Activated naive CD4-positive, alpha-beta T cell treated with anti-CD3 and anti-CD28 coated beads, Interleukin-2, amount 50 U/mL, for 72 hours (primary cell): ENCODE results near the gene SLC25A26. TPM values are rescaled to one million over a fixed set of nuclear protein-coding genes. Genes with fewer than 3 reads are reported as not detected.
"Not testable (repeated sequence)": the region's sequence is repeated elsewhere in the genome, so short reads cannot be mapped to it uniquely, and the experiment has no call there.

Experiments
- ATAC-seq, 2 donors: fragments of 150-1000 bp; cut with Tn5 transposase; 2 replicates each; pipeline ENCODE4 v1.10.0; 2021; ENCODE audit warnings: mild to moderate bottlenecking in 2 of 2, moderate library complexity in 2 of 2
- DNase-seq, 2 donors: peaks; one replicate each; pipeline ENCODE4 v3.0.0; 2021 to 2022; ENCODE audit warnings: low spot score in 2 of 2
- H3K27ac Mint-ChIP-seq, 2 donors: one replicate each; pipeline ENCODE4 v1.8.0; 2022; ENCODE audit warnings: mild to moderate bottlenecking in 2 of 2, mixed read lengths in 2 of 2
- H3K36me3 Mint-ChIP-seq, 2 donors: one replicate each; pipeline ENCODE4 v1.8.0; 2022; ENCODE audit warnings: mixed read lengths in 2 of 2
- H3K9me3 Mint-ChIP-seq, 2 donors: one replicate each; pipeline ENCODE4 v1.8.0; 2022; ENCODE audit warnings: mixed read lengths in 2 of 2
- total RNA-seq, 2 donors: library from RNA; stranded (reverse); gene quantifications; one replicate each; pipeline ENCODE4 v1.2.3, GENCODE V29; 2022

Gene SLC25A26
- total RNA-seq, 2 donors from 2014 or later: 25.4 to 32.6 TPM

DNA sequence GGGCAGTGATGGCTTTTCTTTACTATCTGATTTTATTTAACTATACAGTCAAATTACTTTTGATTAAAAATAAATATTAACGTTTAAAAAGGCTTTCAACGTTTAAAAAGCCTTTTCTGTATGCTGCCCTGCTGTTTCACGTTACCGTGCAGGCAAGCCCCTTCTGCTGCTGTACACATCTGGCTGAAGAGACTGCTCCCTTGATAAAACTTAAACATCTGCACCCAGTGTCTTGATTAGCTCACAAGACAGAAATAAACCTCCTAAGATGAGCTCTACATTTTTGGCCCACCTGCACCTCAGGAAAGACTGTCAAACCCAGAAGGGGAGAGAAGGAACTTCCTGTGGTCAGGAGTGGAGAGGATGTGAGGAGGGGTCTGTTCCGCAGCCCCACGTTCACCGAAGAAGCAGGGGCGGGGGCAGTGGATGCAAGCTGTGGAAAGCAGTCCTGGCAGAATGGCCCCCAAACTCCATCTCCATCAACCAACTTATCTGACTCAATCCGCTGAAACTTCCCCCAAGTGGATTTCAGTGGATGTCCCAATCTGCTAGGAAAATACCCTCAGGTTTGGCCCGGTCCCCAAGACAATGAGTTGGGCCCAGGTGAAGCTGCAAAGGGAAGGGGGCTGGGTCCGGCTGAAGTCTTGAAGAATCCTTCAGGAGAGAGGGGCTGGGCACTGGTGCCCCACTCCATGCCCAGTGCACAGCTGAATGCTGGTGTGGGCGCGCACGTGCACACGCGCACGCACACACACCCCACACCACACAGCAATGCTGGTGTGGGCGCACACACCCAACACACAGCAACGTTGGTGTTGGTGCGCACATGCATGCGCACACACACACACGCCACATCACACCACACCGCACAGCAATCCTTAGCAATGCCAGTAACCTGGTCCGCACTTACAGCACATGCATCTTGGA lies 191.4 kb downstream of the SLC25A26 start:
- H3K9me3 Mint-ChIP-seq: no peaks in the 10 kb centered on the region
- ATAC-seq (no peak), DNase-seq (no peak)
- peaks cover 8 to 9% of the 10 kb centered on the region in 2 donors for H3K36me3 Mint-ChIP-seq
- peak overlapping the region in 1 of 2 donors; percentile 78 for H3K27ac Mint-ChIP-seq

DNA sequence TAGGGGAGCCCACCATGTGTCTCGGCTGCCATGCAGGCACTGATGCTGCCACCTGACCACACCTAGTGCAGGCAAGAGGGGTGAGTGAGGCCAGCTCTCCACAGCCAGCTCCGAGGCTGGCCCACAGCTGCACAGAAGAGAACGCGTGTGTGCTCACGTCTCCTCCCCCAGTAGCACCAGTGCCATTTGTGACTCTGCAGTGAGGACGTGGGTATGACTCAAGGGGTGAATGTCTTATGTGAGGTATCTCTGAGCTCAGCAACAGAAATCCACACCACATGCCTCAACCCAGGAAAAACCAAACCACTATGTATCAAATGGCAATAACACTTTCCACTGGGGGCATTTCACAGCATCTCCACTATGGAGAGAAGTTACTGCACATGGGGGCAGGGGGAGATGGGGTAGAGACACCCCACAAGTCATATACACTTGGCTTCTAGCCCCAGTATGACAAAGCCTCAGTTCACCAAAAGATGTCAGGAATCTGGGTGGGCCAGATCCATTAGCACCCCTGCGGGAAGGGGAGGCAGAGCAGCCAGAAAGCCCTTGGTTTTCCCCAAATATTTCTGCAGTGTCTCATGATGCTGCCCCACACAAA lies 192.4 kb downstream of the SLC25A26 start:
- ATAC-seq (peak; percentile 55 to 92), DNase-seq (peak in 1 of 2 donors; percentile 37)
- Mint-ChIP-seq H3K9me3 (no peaks in the 10 kb centered on the region), H3K27ac (peak overlapping the region in 1 of 2 donors; percentile 78), H3K36me3 (peaks cover 8 to 9% of the 10 kb centered on the region in 2 donors)

DNA sequence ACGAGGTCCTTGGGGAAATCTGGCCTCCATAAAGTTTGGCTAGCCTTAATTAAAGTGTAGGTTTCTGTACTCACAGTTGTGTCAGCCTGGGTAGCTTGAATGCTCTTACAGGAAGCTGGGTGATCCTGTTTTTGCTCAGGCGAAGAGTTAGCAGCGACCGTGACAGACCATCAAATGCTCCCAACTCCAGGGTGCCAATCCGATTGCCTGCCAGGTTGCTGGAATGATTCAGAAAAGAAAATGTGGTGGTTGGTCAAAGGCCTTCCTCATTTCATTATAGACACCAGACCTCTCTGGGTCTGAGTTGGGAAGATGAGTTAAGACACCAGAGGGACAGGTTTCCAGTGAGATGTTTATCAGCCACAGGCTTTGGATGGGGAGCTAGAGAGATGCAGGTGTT lies 194.0 kb downstream of the SLC25A26 start:
- ATAC-seq: no peak
- peaks cover 9 to 11% of the 10 kb centered on the region in 2 donors for H3K36me3 Mint-ChIP-seq

DNA sequence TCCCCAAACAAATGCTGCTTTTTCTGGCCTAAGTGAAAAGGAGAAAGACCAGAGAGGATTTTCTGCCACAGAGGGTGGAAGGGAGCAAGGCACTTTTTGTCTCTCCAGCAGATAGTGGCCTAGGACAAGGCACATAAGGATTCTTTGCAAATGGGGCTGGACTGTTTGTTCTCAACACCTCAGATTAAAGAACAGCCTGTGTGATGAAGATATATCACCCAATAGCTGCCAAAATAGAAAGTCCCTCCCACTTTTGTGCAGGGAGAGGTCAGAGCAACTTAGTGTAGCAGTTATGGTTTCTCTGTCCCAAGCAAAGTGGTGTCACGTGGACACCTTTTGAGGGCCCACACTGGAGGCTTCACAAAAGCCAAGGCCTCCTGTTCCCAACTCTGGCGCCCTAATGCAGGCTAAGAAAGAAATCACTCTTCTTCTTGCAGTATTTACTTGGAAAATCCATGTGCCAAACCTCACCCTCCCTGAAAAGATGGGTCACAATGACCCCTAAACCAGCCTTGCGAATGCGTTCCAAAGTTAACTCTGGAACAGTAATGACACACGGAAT lies 195.1 kb downstream of the SLC25A26 start:
- Mint-ChIP-seq H3K9me3 (peaks cover 4 to 11% of the 10 kb centered on the region in 2 donors), H3K36me3 (peaks cover 20 to 22% of the 10 kb centered on the region in 2 donors), H3K27ac (no peak overlapping the region)
- DNase-seq (no peak), ATAC-seq (no peak)

More for the DNA sequence above, 194.0 kb downstream of the SLC25A26 start:
- Mint-ChIP-seq H3K27ac (peak overlapping the region in 1 of 2 donors; percentile 53), H3K9me3 (peaks cover 0 to under 1% of the 10 kb centered on the region in 2 donors)
- DNase-seq: peak in 1 of 2 donors; percentile 16

DNA sequence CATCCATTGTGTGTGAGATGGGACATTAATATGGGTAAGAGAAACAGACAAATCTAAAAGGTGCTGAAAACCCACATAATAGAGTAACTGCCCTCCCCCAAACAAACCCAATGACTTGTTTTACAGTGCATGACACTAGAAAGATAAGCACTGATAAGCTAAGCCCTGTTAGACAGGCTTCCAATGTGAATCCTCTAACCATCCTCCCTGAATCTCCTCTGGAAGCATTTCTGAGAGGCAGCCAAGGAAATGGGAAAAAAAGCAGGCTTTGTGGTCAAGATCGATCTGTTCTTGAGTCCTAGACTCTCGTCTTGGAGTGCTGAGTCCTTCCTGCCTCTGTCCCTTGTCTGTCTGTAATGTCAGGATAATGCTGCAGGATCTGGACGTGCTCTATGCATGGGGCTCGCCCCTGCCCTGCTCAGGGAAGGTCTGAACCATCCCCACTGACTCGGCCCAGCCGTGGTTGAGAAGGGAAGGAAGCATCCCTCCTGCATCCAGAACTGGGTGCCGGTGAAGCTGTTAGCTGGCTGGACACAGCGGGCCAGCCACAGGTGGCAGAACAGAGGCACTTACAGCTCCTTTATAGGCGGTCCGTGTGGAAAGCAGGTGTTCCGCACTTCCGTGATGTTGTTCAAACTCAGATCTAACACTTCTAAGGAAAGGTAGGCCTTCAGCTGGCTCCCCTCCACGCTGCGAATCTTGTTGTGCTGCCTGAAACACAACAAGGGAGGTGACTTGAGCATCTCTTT lies 195.9 kb downstream of the SLC25A26 start:
- no peak for ATAC-seq
- no peak overlapping the region for H3K27ac Mint-ChIP-seq
- peaks cover 7 to 14% of the 10 kb centered on the region in 2 donors for H3K9me3 Mint-ChIP-seq
- H3K36me3 Mint-ChIP-seq: peaks cover 26 to 30% of the 10 kb centered on the region in 2 donors
- no peak for DNase-seq

DNA sequence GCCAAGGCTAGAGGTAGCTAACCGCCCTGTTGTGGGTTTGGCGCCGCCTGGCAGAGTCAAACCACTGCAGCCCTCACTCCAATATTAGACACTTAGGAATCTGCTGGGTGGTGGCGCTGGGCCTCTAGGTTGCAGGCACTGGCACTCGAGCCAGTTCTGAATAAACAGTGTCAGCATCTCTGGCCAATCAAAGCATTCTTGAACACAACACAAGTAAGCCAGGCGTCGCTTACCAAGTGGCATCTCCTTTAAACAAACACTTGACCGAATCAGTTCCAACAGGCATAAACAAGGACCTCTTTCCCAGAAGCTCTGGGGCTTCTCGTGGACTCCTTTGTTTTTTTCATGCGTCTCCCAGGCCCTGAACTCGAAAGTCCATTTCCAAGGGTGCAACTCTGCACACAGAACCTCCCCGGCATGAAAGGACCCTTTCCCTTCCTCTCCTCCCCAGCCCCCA lies 197.7 kb downstream of the SLC25A26 start:
- H3K27ac Mint-ChIP-seq: peak overlapping the region in 1 of 2 donors; percentile 44
- peaks cover 31 to 37% of the 10 kb centered on the region in 2 donors for H3K36me3 Mint-ChIP-seq
- H3K9me3 Mint-ChIP-seq: peaks cover 18 to 25% of the 10 kb centered on the region in 2 donors
- ATAC-seq (no peak), DNase-seq (no peak)

DNA sequence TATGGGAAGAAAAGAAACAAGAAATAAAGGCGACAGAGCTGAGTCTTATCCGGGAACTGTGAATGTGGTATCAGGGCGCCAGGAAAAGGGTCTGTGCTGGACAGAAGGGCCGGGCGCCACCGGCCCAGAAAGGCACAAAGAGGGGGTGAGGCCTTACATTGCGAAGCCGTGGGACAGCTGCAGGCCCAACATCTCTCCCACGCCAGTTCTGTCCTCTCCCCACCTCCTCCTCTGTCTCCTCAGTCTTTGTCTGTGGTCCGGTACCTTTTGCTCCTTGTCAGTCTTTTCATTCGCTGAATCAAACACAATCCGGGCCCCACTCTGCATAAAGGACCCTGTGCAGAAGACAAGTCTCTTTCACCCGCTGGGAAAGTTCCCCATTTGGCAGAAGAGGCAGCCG lies 198.2 kb downstream of the SLC25A26 start:
- no peak for ATAC-seq
- Mint-ChIP-seq H3K27ac (peak overlapping the region in 1 of 2 donors; percentile 44), H3K9me3 (peaks cover 18 to 25% of the 10 kb centered on the region in 2 donors), H3K36me3 (peaks cover 31 to 42% of the 10 kb centered on the region in 2 donors)
- DNase-seq: no peak

DNA sequence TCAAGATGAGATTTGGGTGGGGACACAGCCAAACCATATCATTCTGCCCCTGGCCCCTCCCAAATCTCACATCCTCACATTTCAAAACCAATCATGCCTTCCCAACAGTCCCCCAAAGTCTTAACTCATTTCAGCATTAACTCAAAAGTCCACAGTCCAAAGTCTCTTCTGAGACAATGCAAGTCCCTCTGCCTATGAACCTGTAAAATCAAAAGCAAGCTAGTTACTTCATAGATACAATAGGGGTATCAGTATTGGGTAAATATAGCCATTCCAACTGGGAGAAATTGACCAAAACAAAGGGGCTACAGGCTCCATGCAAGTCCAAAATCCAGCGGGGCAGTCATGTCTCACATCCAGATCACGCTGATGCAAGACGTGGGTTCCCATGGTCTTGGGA lies 200.3 kb downstream of the SLC25A26 start:
- Mint-ChIP-seq H3K9me3 (peaks cover 18 to 29% of the 10 kb centered on the region in 2 donors), H3K36me3 (peaks cover 31 to 59% of the 10 kb centered on the region in 2 donors)
- H3K27ac Mint-ChIP-seq, ATAC-seq: not testable (repeated sequence)
- peak in 1 of 2 donors; percentile 2 for DNase-seq

DNA sequence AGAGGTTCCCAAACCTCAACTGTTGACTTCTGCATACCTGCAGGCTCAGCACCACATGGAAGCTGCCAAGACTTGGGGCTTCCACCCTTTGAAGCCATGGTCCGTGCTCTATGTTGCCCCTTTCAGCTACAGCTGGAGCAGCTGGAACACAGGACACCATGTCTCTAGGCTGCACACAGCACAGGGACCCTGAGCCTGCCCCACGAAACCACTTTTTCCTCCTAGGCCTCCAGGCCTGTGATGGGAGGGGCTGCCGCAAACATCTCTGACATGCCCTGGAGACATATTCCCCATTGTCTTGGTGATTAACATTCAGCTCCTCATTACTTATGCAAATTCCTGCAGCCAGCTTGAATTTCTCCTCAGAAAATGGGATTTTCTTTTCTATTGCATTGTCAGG lies 201.1 kb downstream of the SLC25A26 start:
- H3K9me3 Mint-ChIP-seq: peaks cover 18 to 29% of the 10 kb centered on the region in 2 donors
- peaks cover 31 to 64% of the 10 kb centered on the region in 2 donors for H3K36me3 Mint-ChIP-seq
- not testable (repeated sequence) for DNase-seq, H3K27ac Mint-ChIP-seq, ATAC-seq

DNA sequence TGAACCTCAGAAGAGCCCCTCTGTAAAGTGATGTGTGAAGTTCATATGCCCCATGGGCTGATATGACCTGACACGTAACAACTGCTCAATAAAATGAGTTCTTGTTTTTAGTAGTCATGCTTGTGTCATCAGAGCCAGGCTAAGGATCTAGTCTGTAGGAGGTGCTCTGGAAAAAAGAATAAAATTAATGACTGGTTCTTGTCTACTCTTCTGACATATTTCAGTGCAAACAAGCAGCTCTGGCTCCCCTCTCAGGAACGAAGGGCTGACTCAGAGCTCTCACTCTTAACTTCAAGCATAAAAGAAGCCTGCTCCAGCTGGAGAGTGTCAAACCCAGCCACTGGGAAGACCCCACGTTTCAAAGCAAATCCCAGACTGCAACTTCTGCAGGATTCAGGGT lies 203.0 kb downstream of the SLC25A26 start:
- Mint-ChIP-seq H3K36me3 (peaks cover 31 to 64% of the 10 kb centered on the region in 2 donors), H3K9me3 (peaks cover 18 to 29% of the 10 kb centered on the region in 2 donors), H3K27ac (no peak overlapping the region)
- ATAC-seq: peak; percentile 34 to 64
- peak in 1 of 2 donors; percentile 1 for DNase-seq

DNA sequence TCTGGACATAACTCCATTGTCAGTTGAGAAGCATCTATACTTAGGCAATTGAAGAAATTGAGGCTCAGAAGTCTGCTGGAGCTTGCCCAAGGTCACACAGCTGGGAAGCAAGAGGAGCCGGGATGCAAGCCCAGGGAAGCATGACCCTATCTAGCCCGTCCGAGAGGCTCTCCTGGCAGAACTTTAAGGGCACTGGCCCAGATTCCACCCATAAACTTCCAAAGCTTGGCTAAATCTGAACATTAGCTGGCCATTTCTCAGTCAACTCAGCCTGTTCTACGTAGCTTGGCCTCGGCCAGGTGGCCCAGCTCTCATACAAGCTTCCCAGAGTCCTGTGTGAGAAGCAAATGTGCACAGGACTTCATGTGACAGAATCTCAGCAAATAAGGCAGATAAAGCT lies 204.2 kb downstream of the SLC25A26 start:
- ATAC-seq (no peak), DNase-seq (no peak)
- peaks cover 28 to 60% of the 10 kb centered on the region in 2 donors for H3K36me3 Mint-ChIP-seq
- H3K27ac Mint-ChIP-seq: no peak overlapping the region
- peaks cover 18 to 27% of the 10 kb centered on the region in 2 donors for H3K9me3 Mint-ChIP-seq

DNA sequence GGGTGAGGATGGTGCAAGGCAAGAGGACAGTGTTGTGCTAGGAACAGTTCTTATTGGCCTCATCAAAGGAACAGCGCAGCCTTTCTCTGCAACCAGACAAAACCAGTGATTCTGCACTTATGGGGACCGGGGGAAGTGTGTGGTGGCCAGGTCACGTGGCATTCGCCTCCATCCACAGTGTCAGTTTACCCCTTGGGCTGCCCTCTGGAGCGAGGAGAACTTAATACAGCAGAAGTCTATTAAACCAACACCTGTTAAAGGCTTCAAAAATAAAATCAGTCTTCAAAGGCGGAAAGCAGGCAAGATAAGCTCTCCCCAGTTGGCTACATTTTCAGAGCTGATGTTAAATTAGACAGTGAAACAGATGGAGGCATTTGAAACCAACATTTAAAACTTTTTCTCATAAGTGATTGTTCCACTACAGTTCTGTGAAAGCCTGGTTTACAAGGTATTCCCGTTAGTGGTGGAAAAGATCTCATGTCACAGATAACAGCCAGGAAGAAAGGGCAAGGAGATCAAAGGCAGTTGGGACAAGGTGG lies 204.8 kb downstream of the SLC25A26 start:
- peaks cover 15 to 21% of the 10 kb centered on the region in 2 donors for H3K9me3 Mint-ChIP-seq
- DNase-seq (no peak), ATAC-seq (no peak)
- peaks cover 22 to 54% of the 10 kb centered on the region in 2 donors for H3K36me3 Mint-ChIP-seq
- peak overlapping the region in 1 of 2 donors; percentile 58 for H3K27ac Mint-ChIP-seq

DNA sequence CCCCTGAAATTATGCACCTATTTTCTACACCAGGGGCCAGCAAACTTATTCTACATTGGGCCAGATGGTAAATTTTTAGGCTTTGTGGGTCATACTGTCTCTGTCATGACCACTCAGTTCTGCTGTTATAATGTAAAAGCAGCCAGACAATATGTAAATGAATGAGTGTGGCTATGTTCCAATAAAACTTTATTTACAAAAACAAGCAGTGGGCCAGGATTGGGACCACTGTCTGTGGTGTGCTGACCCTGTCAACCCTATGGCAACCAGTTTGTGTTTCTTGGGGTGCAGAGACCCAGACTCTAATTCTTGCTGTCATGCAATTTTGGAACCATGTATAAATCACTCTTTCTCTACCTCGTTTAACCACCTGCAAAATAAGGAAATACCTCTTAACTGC lies 205.3 kb downstream of the SLC25A26 start:
- ATAC-seq: no peak
- peaks cover 17 to 49% of the 10 kb centered on the region in 2 donors for H3K36me3 Mint-ChIP-seq

DNA sequence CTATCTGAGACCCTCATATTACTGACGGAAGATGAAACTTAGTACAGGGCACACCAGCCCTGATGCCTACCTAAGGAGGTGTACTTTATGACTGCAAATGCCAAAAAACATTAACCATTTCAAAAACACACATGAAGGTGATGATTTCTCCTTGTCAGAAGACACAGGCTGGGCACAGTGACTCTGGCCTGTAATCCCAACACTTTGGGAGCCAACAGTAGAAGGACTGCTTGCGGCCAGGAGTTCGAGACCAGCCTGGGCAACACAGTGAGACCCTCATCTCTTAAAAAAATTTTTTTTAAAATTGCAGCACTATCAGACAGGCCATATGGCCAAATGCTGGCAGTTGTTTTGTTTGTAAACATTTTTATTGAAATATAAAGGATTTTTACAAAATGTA lies 206.6 kb downstream of the SLC25A26 start:
- no peak overlapping the region for H3K27ac Mint-ChIP-seq
- no peak for DNase-seq
- H3K9me3 Mint-ChIP-seq: peaks cover 5 to 10% of the 10 kb centered on the region in 2 donors
- H3K36me3 Mint-ChIP-seq: peaks cover 6 to 37% of the 10 kb centered on the region in 2 donors
- ATAC-seq: no peak

More for the DNA sequence above, 205.3 kb downstream of the SLC25A26 start:
- no peak for DNase-seq
- Mint-ChIP-seq H3K9me3 (peaks cover 14 to 16% of the 10 kb centered on the region in 2 donors), H3K27ac (no peak overlapping the region)

DNA sequence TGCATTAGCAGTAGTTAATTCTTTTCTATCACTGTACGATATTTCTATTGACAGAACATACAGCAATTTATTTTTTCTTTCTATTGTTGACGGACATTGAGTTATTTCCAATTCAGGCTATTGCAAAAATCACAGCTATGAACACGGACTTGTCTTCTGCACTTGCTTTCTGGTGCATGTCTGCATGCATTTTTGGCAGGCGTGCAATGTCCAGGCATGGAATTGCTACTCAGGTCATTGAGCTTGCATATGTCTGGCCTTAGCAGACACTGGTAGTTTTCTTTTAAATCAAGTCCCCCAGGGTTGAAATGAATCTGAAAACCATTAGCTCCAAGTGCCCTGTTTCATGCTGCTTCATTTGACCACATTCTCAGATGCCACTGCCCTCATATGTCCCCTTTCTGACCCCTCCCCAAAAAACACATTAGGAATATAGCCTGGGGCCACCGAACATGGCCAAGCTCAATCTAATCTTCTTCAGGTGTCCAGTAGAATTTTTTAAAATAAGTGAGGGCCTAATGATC lies 207.2 kb downstream of the SLC25A26 start:
- Mint-ChIP-seq H3K27ac (peak overlapping the region in 1 of 2 donors; percentile 15), H3K9me3 (peaks cover 0 to 5% of the 10 kb centered on the region in 2 donors), H3K36me3 (peaks cover 0 to 30% of the 10 kb centered on the region in 2 donors)
- no peak for ATAC-seq
- no peak for DNase-seq
